Psoas muscle (tissue), 8 donors: ENCODE data around the gene KMT5B. TPM values are rescaled to one million over a fixed set of nuclear protein-coding genes. Genes with fewer than 3 reads are reported as not detected.

Experiments used
- ATAC-seq, 4 donors: fragments of 200-7000 bp; cut with Tn5 transposase; one replicate each; pipeline ENCODE4 v1.9.1; 2020; ENCODE audit warnings: moderate library complexity in 3 of 4, mild to moderate bottlenecking in 2 of 4
- DNase-seq, 2 donors: peaks; one replicate each; pipeline ENCODE4 v3.0.0-alpha.2; 2020
- H3K27ac ChIP-seq: fragments of 200-600 bp; one replicate; pipeline ENCODE4 v1.8.0; 2022
- H3K27me3 ChIP-seq, 3 donors: fragments of 200-600 bp in 1 of 3; one replicate each; pipeline versions ENCODE4 v1.6.1 to v1.8.0; 2013 to 2022; ENCODE audit warnings: low read length in 2 of 3, mild to moderate bottlenecking in 2 of 3, moderate library complexity in 1 of 3; ENCODE audit not compliant: insufficient read depth in 3 of 3
- H3K36me3 ChIP-seq, 2 donors: fragments of 200-600 bp in 1 of 2; one replicate each; pipeline versions ENCODE4 v1.6.1 to v1.8.0; 2013 to 2022; ENCODE audit warnings: low read depth in 1 of 2, mild to moderate bottlenecking in 1 of 2, moderate library complexity in 1 of 2; ENCODE audit not compliant: insufficient read depth in 1 of 2
- H3K4me1 ChIP-seq: fragments of 200-600 bp; one replicate; pipeline ENCODE4 v1.8.0; 2022
- H3K4me3 ChIP-seq: fragments of 200-600 bp; one replicate; pipeline ENCODE4 v1.8.0; 2022; ENCODE audit warnings: mild to moderate bottlenecking
- H3K9me3 ChIP-seq: fragments of 200-600 bp; one replicate; pipeline ENCODE4 v1.8.0; 2022
- CTCF ChIP-seq: fragments of 200-600 bp; IDR thresholded peaks from one replicate; pipeline ENCODE4 v1.8.0; 2022; ENCODE audit warnings: antibody characterized with exemption
- WGBS, 3 donors: extraction: QIAGEN DNeasy Blood & Tissue Kit; methylation state at CpG; one replicate each; pipeline versions ENCODE4 v1.1.6 to v1.1.7; 2013; 5-methylcytosine and 5-hydroxymethylcytosine counted together
- intact Hi-C, 2 donors: fragments of 100-400 bp; cut with DNase I; formaldehyde crosslinking; loops; one replicate each; pipeline versions ENCODE4 v1.11.0 to v1.14.2; 2022
- polyA plus RNA-seq, 3 donors: library from polyadenylated mRNA; stranded (reverse); fragments of 200-250 nt; gene quantifications; one replicate each; pipeline ENCODE4 v1.2.3, GENCODE V29; 2013
- total RNA-seq, 4 donors: library from RNA; stranded (reverse); fragmentation: NEBNext Ultra II Directional in 2 of 4; extraction: Animal tissue kit (Norgen Biotek cat#: 25700) in 2 of 4; gene quantifications; one replicate each; pipeline versions ENCODE4 v1.2.1 to v1.2.4, GENCODE V29; 2021 to 2023
- donor health status: healthy with polysubstance abuse.
- donor health status: DM: no; HTN: no; CAD: no; lungs with moderate emphysema.
- donor health status: Bipolar disorder and iron deficiency.
- donor health status: healthy.
- donor health status: DM: yes; HTN: yes; CAD: no.
- donor health status: DM: no; HTN: no; CAD: no.
- donor health status: DM: no; HTN: no; CAD: no.
- donor health status: DM: yes; HTN: yes; CAD: no.

Gene KMT5B
- total and polyA plus RNA-seq, 7 donors = 9.8 to 27.6 (median 18.1) TPM

- H3K36me3 ChIP-seq = no peaks in the 10 kb centered on the region
- 41 to 64% (median 42%) methylated on average over 3 of the region's 3 CpGs for WGBS, 3 donors
- ATAC-seq (peak in 3 of 4 donors; percentile 39 to 68 (median 53)), DNase-seq (no peak)
- H3K27me3 ChIP-seq = no peaks in the 10 kb centered on the region
- no peaks in the 10 kb centered on the region for H3K9me3 ChIP-seq
- no peak overlapping the region for H3K4me3 ChIP-seq
- intact Hi-C loops = no loop called here
- no peak for TF ChIP-seq CTCF
- peaks cover 69% of the 10 kb centered on the region for H3K4me1 ChIP-seq
- H3K27ac ChIP-seq = no peak overlapping the region
Observed at GRCh38 chr11:68200639-68201038, 12.5 kb downstream of the KMT5B start.

- intact Hi-C loops = no loop called here
- TF ChIP-seq CTCF = no peak
- 81 to 88% (median 85%) methylated on average over 8 of the region's 8 CpGs for WGBS, 3 donors
Observed at GRCh38 chr11:68199295-68199987, 13.7 kb downstream of the KMT5B start.

GRCh38 chr11:68196219-68196618, 16.9 kb downstream of the KMT5B start:
- no peak overlapping the region for H3K27ac ChIP-seq
- intact Hi-C loops = no loop called here
- no peak overlapping the region for H3K4me3 ChIP-seq
- peaks cover 75% of the 10 kb centered on the region for H3K4me1 ChIP-seq
- TF ChIP-seq CTCF = no peak
- ATAC-seq = no peak
- no peaks in the 10 kb centered on the region for H3K27me3 ChIP-seq
- no peak for DNase-seq
- no peaks in the 10 kb centered on the region for H3K36me3 ChIP-seq
- H3K9me3 ChIP-seq = no peaks in the 10 kb centered on the region

More at GRCh38 chr11:68199295-68199987, 13.7 kb downstream of the KMT5B start:
- Histone ChIP-seq H3K27ac (no peak overlapping the region), H3K27me3 (no peaks in the 10 kb centered on the region), H3K9me3 (no peaks in the 10 kb centered on the region), H3K36me3 (no peaks in the 10 kb centered on the region), H3K4me3 (no peak overlapping the region), H3K4me1 (peaks cover 67% of the 10 kb centered on the region)
- DNase-seq (no peak), ATAC-seq (no peak)

- H3K4me1 ChIP-seq = peaks cover 73% of the 10 kb centered on the region
- H3K27ac ChIP-seq = no peak overlapping the region
Observed at GRCh38 chr11:68194675-68195294, 18.3 kb downstream of the KMT5B start.

More at GRCh38 chr11:68194675-68195294, 18.3 kb downstream of the KMT5B start:
- ATAC-seq (no peak), DNase-seq (no peak)
- Histone ChIP-seq H3K36me3 (no peaks in the 10 kb centered on the region), H3K4me3 (no peak overlapping the region), H3K9me3 (no peaks in the 10 kb centered on the region), H3K27me3 (no peaks in the 10 kb centered on the region)
- WGBS, 3 donors = 66 to 85% (median 73%) methylated on average over 3 of the region's 3 CpGs
- no peak for TF ChIP-seq CTCF
- intact Hi-C loops = no loop called here
